Stomach (tissue), 4 donors: ENCODE results near the gene PRSS22.

ENCODE experiments used
- CTCF ChIP-seq, 7 experiments: fragments of 450-650 bp in 4 of 7; fragments of 200-600 bp in 3 of 7; sonication (generic) in 3 of 7; IDR thresholded peaks; one replicate each; pipeline ENCODE4 v1.5.1; 2016 to 2019; ENCODE audit warnings: antibody characterized with exemption in 7 of 7, control low read depth in 2 of 7, mild to moderate bottlenecking in 1 of 7
- POLR2A ChIP-seq, 4 donors: fragments of 450-650 bp; IDR thresholded peaks; one replicate each; pipeline ENCODE4 v1.6.1; 2016; ENCODE audit warnings: antibody characterized with exemption in 4 of 4, control low read depth in 2 of 4, mild to moderate bottlenecking in 1 of 4, moderate library complexity in 1 of 4

- no peak for TF ChIP-seq CTCF (IDR thresholded peaks at IDR 0.05)
- no peak for TF ChIP-seq POLR2A (IDR thresholded peaks at IDR 0.05)
These were observed 3.0 kb upstream of the PRSS22 start for GRCh38 chr16:2860826-2861567.
